Skeletal muscle tissue (tissue), 4 donors: ENCODE measurements around the gene TULP4. TPM values are rescaled to one million over a fixed set of nuclear protein-coding genes. Genes with fewer than 3 reads are reported as not detected.
"Not testable (repeated sequence)": the region's sequence is repeated elsewhere in the genome, so short reads cannot be mapped to it uniquely, and the experiment has no call there.

Source experiments
- H3K27ac ChIP-seq: one replicate; pipeline ENCODE4 v1.7.0; 2013; ENCODE audit warnings: mild to moderate bottlenecking, low read depth, low read length, inconsistent platforms
- H3K27me3 ChIP-seq, 3 donors: one replicate each; pipeline ENCODE4 v1.7.0; 2013; ENCODE audit warnings: low read length in 3 of 3; ENCODE audit not compliant: control insufficient read depth in 3 of 3, insufficient read depth in 3 of 3
- H3K36me3 ChIP-seq, 3 donors: one replicate each; pipeline ENCODE4 v1.7.0; 2013; ENCODE audit warnings: low read length in 3 of 3; ENCODE audit not compliant: control insufficient read depth in 3 of 3, insufficient read depth in 3 of 3
- H3K4me1 ChIP-seq, 3 donors: one replicate each; pipeline ENCODE4 v1.7.0; 2013; ENCODE audit warnings: low read length in 3 of 3, mild to moderate bottlenecking in 3 of 3; ENCODE audit not compliant: control insufficient read depth in 3 of 3, insufficient read depth in 3 of 3
- H3K4me3 ChIP-seq, 3 donors: one replicate each; pipeline ENCODE4 v1.7.0; 2013; ENCODE audit warnings: low read length in 3 of 3
- H3K9ac ChIP-seq, 3 donors: one replicate each; pipeline ENCODE4 v1.7.0; 2013; ENCODE audit warnings: low read length in 3 of 3, mild to moderate bottlenecking in 3 of 3, moderate library complexity in 2 of 3, low read depth in 1 of 3
- H3K9me3 ChIP-seq, 3 donors: one replicate each; pipeline ENCODE4 v1.7.0; 2013; ENCODE audit warnings: low read length in 3 of 3; ENCODE audit not compliant: control insufficient read depth in 3 of 3
- total RNA-seq: library from RNA; depleted of rRNA; stranded (reverse); fragments of >200 nt; gene quantifications from one replicate; pipeline ENCODE4 v1.2.3, GENCODE V29; 2014
- donor health status: Osteomylitis.

Gene TULP4
- total RNA-seq, 1 donor from 2014 or later = 634 TPM

- Histone ChIP-seq H3K27me3 (no peaks in the 10 kb centered on the region), H3K9me3 (no peaks in the 10 kb centered on the region), H3K9ac (no peak overlapping the region), H3K36me3 (peaks cover 0 to 5% (median 0%) of the 10 kb centered on the region in 3 donors), H3K4me3 (no peak overlapping the region), H3K4me1 (peaks cover 0 to 4% (median 0%) of the 10 kb centered on the region in 3 donors), H3K27ac (no peak overlapping the region)
Measured at GRCh38 chr6:158467923-158468322, 155.7 kb downstream of the TULP4 start.

GRCh38 chr6:158468666-158469065 is 156.4 kb downstream of the TULP4 start:
- Histone ChIP-seq H3K4me3 (no peak overlapping the region), H3K4me1 (peaks cover 0 to 4% (median 0%) of the 10 kb centered on the region in 3 donors), H3K9me3 (no peaks in the 10 kb centered on the region), H3K27me3 (no peaks in the 10 kb centered on the region), H3K9ac (no peak overlapping the region), H3K36me3 (peaks cover 0 to 5% (median 0%) of the 10 kb centered on the region in 3 donors), H3K27ac (no peak overlapping the region)

GRCh38 chr6:158470023-158470422 is 157.8 kb downstream of the TULP4 start:
- H3K4me1 ChIP-seq, H3K9ac ChIP-seq, H3K9me3 ChIP-seq, H3K27me3 ChIP-seq, H3K36me3 ChIP-seq, H3K4me3 ChIP-seq, H3K27ac ChIP-seq: not testable (repeated sequence)

- H3K27ac ChIP-seq = no peak overlapping the region
- peaks cover 0 to 4% (median 2%) of the 10 kb centered on the region in 3 donors for H3K4me1 ChIP-seq
- no peaks in the 10 kb centered on the region for H3K27me3 ChIP-seq
- H3K9ac ChIP-seq = no peak overlapping the region
- H3K4me3 ChIP-seq = no peak overlapping the region
- no peaks in the 10 kb centered on the region for H3K36me3 ChIP-seq
- no peaks in the 10 kb centered on the region for H3K9me3 ChIP-seq
Measured at GRCh38 chr6:158471339-158471738, 159.1 kb downstream of the TULP4 start.

GRCh38 chr6:158472447-158472846 is 160.2 kb downstream of the TULP4 start:
- Histone ChIP-seq H3K27ac (no peak overlapping the region), H3K27me3 (no peaks in the 10 kb centered on the region), H3K4me1 (peaks cover 0 to 4% (median 2%) of the 10 kb centered on the region in 3 donors), H3K9me3 (no peaks in the 10 kb centered on the region), H3K36me3 (peaks cover 0 to 4% (median 0%) of the 10 kb centered on the region in 3 donors), H3K9ac (no peak overlapping the region), H3K4me3 (no peak overlapping the region)

- Histone ChIP-seq H3K4me1 (peaks cover 0 to 4% (median 2%) of the 10 kb centered on the region in 3 donors), H3K4me3 (no peak overlapping the region), H3K9ac (no peak overlapping the region), H3K36me3 (peaks cover 4 to 8% (median 8%) of the 10 kb centered on the region in 3 donors), H3K27me3 (no peaks in the 10 kb centered on the region), H3K9me3 (no peaks in the 10 kb centered on the region), H3K27ac (no peak overlapping the region)
Measured at GRCh38 chr6:158474961-158475343, 162.7 kb downstream of the TULP4 start.

GRCh38 chr6:158475344-158476302 is 163.4 kb downstream of the TULP4 start:
- H3K4me1 ChIP-seq = peaks cover 0 to 4% (median 2%) of the 10 kb centered on the region in 3 donors
- H3K27me3 ChIP-seq = no peaks in the 10 kb centered on the region
- H3K27ac ChIP-seq = no peak overlapping the region
- H3K9ac ChIP-seq = no peak overlapping the region
- H3K9me3 ChIP-seq = no peaks in the 10 kb centered on the region
- no peak overlapping the region for H3K4me3 ChIP-seq
- H3K36me3 ChIP-seq = peaks cover 10 to 15% (median 13%) of the 10 kb centered on the region in 3 donors

- no peaks in the 10 kb centered on the region for H3K27me3 ChIP-seq
- no peak overlapping the region for H3K9ac ChIP-seq
- H3K9me3 ChIP-seq = no peaks in the 10 kb centered on the region
- peaks cover 17 to 22% (median 19%) of the 10 kb centered on the region in 3 donors for H3K36me3 ChIP-seq
- H3K27ac ChIP-seq = no peak overlapping the region
- H3K4me3 ChIP-seq = no peak overlapping the region
- H3K4me1 ChIP-seq = peaks cover 0 to 4% (median 2%) of the 10 kb centered on the region in 3 donors
Measured at GRCh38 chr6:158476389-158476788, 164.1 kb downstream of the TULP4 start.

GRCh38 chr6:158477722-158478121 is 165.5 kb downstream of the TULP4 start:
- not testable (repeated sequence) for H3K27me3 ChIP-seq, H3K4me3 ChIP-seq, H3K9me3 ChIP-seq, H3K27ac ChIP-seq, H3K4me1 ChIP-seq, H3K9ac ChIP-seq
- H3K36me3 ChIP-seq = peaks cover 28 to 35% (median 31%) of the 10 kb centered on the region in 3 donors

GRCh38 chr6:158480989-158481388 is 168.7 kb downstream of the TULP4 start:
- H3K4me3 ChIP-seq = no peak overlapping the region
- H3K36me3 ChIP-seq = peaks cover 30 to 43% (median 35%) of the 10 kb centered on the region in 3 donors
- H3K9ac ChIP-seq = no peak overlapping the region
- H3K9me3 ChIP-seq = no peaks in the 10 kb centered on the region
- no peaks in the 10 kb centered on the region for H3K4me1 ChIP-seq
- no peaks in the 10 kb centered on the region for H3K27me3 ChIP-seq
- H3K27ac ChIP-seq = no peak overlapping the region
